Dedifferentiated amniotic fluid mesenchymal stem cell (primary cell): Measurements from ENCODE around the gene RHOF.
"Not testable (repeated sequence)": the region's sequence is repeated elsewhere in the genome, so short reads cannot be mapped to it uniquely, and the experiment has no call there.

Source experiments
- DNase-seq: peaks from one replicate; pipeline ENCODE4 v3.0.0-alpha.2; 2016; ENCODE audit errors: extremely low spot score

The RHOF gene

DNA sequence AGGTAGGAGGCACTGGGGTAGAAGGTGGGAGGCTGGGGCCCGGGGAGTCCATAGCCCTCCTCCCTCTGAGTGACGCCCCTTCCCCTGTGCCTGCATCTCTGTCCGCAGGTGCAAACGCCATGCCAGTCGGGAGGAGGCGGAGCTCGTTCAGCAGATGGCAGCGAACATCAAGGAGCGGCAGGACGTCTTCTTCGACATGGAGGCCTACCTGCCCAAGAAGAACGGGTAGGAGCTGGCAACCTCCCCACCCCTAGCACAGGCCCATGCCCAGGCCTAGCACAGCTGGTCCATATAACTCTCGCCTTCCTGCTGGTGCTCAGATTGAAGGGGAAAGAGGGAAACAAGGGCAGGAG is 45.3 kb downstream of the RHOF start:
- no peak for DNase-seq

DNA sequence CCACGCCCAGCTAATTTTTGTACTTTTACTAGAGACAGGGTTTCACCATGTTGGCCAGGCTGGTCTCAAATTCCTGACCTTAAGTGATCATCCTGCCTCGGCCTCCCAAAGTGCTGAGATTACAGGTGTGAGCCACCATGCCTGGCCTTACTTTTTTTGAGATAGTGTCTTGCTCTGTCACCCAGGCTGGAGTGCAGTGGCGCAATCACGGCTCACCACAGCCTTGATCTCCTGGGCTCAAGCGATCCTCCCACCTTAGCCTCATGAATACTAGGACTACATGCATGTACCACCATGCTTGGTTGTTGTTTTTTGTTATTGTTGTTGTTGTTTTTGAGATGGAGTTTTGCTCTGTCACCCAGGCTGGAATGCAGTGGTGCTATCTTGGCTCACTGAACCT is 47.9 kb downstream of the RHOF start:
- DNase-seq = not testable (repeated sequence)

DNA sequence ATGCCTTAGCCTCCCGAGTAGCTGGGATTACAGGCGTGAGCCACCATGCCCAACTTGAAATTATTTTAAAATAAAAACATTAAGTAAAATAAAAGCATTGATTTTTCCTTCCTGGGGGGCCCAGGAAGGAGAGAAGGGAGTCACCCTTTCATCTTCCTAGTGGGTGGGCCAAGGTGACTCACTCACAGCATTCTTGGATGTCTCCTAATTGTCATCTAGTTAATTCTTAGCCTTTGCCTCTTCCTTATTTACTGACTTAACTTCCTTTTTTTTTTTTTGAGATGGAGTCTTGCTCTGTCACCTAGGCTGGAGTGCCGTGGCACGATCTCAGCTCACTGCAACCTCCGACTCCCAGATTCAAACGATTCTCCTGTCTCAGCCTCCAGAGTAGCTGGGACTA is 51.7 kb downstream of the RHOF start:
- DNase-seq = no peak

DNA sequence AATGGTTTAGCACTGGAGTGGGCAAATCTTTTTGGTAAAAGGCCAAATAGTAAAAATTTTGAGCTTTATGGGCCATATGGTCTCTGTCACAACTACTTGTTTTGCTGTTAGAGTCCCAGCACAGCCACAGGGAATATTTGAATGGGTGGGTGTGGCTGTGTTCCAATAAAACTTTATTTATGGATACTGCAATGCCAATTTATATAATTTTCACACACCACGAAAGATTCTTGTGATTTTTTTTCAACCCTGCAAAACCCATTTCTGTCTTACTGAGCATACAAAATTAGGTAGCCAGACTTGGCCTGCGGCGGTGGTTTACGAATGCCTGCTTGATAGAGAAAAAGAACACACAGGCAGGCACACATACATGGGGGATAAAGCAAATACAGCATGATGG is 52.6 kb downstream of the RHOF start:
- DNase-seq = no peak

DNA sequence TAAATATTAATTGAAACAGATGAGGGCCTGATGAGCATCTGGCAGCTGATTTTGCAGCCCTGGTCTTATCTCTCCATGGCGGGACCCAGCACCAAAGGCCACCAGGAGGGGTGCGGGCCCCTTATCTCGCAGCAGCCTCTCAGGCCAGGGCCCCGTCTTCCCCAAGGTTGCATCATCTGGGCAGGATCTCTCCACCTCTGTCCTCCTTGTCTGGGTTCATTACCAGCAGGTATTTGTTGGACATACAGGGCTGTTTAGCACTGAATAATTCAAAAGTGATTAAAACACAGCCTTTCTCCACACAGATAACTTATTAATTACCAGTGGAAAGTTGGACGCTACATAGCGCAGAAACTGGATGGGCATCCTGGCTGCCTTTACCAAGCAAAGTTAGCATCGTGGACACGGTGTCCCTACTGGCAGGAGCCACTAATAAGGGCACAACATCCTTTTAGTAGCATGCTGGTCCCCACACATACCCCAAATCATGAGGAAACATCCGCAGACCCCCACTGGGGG is 55.1 kb downstream of the RHOF start:
- DNase-seq = no peak

DNA sequence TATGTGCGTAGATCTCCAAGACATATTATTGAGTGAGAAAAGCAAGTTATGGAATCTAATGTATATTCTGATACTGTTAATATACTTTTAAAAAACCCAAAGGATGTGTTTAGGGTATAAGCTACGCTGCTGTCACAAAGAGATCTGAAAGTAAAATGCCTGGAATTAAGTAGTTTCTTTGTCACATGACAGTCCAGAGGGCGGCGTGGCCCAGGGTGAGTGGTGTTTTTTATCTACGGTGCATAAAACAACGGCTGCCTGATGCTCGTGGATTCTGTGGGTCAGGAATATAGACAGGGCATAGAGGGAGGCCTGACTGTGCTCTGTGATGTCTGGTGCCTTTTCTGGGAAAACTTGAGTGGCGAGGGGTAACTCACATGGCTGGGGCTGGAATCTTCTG is 59.6 kb downstream of the RHOF start:
- no peak for DNase-seq

DNA sequence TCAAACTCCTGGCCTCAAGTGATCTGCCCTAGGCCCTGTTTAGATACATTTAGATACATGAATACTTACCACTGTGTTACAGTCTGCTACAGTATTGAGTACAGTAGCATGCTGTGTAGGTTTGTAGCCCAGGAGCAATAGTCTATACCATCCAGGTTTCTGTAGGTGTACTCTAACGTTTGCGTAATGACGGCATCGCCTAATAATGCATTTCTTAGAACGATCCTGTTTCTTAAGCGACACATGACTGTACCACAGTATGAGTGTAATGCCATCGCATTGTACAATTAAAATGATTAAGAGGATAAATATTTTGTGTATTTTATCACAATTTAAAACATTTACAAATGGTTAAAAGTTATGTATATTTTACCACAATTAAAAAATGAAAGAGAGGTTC is 62.0 kb downstream of the RHOF start:
- DNase-seq = no peak

DNA sequence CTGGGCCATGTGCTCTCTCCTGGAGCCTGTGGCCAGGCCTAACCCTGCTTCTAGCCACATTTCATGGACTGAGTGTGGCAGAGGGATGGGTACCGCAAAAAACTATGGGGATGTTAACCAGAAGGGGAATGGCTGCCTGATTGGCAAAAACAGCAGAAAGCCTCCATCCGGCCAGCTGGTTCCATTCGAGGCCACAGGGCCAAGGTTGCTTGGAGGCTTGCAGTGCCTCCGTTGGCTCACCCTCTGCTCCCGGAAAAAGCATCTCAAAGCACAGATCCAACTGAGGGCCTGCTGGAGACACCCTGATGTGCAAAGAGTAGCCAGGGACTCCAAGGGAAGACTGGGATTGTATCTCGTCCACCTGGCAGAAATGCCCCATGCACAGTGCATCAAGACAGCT is 64.5 kb downstream of the RHOF start:
- DNase-seq = no peak
